HepG2 (cell line): ENCODE data around the gene LSM14B. TPM values are rescaled to one million over a fixed set of nuclear protein-coding genes. Genes with fewer than 3 reads are reported as not detected.

ENCODE experiments used
- ATAC-seq: fragments of 200-7000 bp; cut with Tn5 transposase; 3 replicates; pipeline ENCODE4 v1.9.1; 2020; ENCODE audit warnings: mild to moderate bottlenecking, moderate library complexity
- BruUV-seq: library from RNA; stranded (reverse); fragments of 400-500 nt; replicated peaks from 2 replicates; lab custom pipeline; 2021; lab: Mats Ljungman, UMichigan
- CTCF ChIA-PET: fragments of 300-600 bp; formaldehyde crosslinking; extraction: SDS; loops from one replicate; lab custom pipeline; 2021; ENCODE audit warnings: low total read pairs, inconsistent platforms, low intra/inter-chr PET ratio; lab: Yijun Ruan, JAX
- POLR2A ChIA-PET: fragments of 350-600 bp; sonication (Branson Sonifier 250); formaldehyde crosslinking; loops from one replicate; lab custom pipeline; 2020; ENCODE audit warnings: antibody characterized with exemption, inconsistent platforms; lab: Yijun Ruan, JAX
- DNase-seq: peaks from one replicate; pipeline ENCODE4 v3.0.0-alpha.2; 2015; ENCODE audit warnings: low spot score
- FAIRE-seq: peaks from 3 replicates; lab custom pipeline; 2011; peaks lifted over from hg19 to GRCh38; lab: Jason Lieb, UNC
- H2AFZ ChIP-seq: one replicate; pipeline ENCODE4 v1.6.1; 2011; ENCODE audit warnings: low read length, inconsistent platforms
- H3K27ac ChIP-seq: fragments of 300-600 bp; 3 replicates; pipeline ENCODE4 v1.8.0; 2011; ENCODE audit warnings: mixed run types, mild to moderate bottlenecking, mixed read lengths, low read length, inconsistent platforms; ENCODE audit not compliant: insufficient read depth; ENCODE audit errors: extremely low read length
- H3K27me3 ChIP-seq, 2 experiments: fragments of 200-600 bp in 1 of 2; 2 replicates in 1 of 2; 3 replicates in 1 of 2; pipeline versions ENCODE4 v1.6.0 to v1.8.0; 2011; ENCODE audit warnings: low read length in 2 of 2, mild to moderate bottlenecking in 2 of 2, moderate library complexity in 2 of 2, inconsistent platforms in 1 of 2; ENCODE audit not compliant: insufficient read depth in 2 of 2, control insufficient read depth in 1 of 2
- H3K36me3 ChIP-seq, 2 experiments: fragments of 200-600 bp in 1 of 2; replicated peaks in 1 of 2; 2 replicates in 1 of 2; 3 replicates in 1 of 2; pipeline versions ENCODE4 v1.5.1 to v1.8.0; 2011; ENCODE audit warnings: low read length in 2 of 2, inconsistent platforms in 1 of 2; ENCODE audit not compliant: insufficient read depth in 2 of 2, control insufficient read depth in 1 of 2
- H3K4me1 ChIP-seq: 2 replicates; pipeline ENCODE4 v1.5.1; 2012; ENCODE audit warnings: low read length, inconsistent platforms; ENCODE audit not compliant: insufficient read depth
- H3K4me2 ChIP-seq: 2 replicates; pipeline ENCODE4 v1.6.0; 2011; ENCODE audit warnings: low read depth, low read length, inconsistent platforms
- H3K4me3 ChIP-seq, 3 experiments: fragments of 200-600 bp in 1 of 3; sonication (generic), shearing (Covaris generic) in 1 of 3; replicated peaks in 1 of 3; 2 replicates each; pipeline ENCODE4 v1.5.1; 2011 to 2016; ENCODE audit warnings: low read length in 3 of 3, inconsistent platforms in 2 of 3, low read depth in 2 of 3, mild to moderate bottlenecking in 2 of 3, control low read depth in 1 of 3, mixed read lengths in 1 of 3; ENCODE audit not compliant: insufficient read depth in 1 of 3
- H3K79me2 ChIP-seq: one replicate; pipeline ENCODE4 v1.6.1; 2011; ENCODE audit warnings: low read length, inconsistent platforms; ENCODE audit not compliant: insufficient read depth
- H3K9ac ChIP-seq: 2 replicates; pipeline ENCODE4 v1.6.0; 2011; ENCODE audit warnings: mild to moderate bottlenecking, low read depth, low read length, inconsistent platforms; ENCODE audit not compliant: insufficient read depth
- H3K9me3 ChIP-seq: 2 replicates; pipeline ENCODE4 v1.5.1; 2012; ENCODE audit warnings: mild to moderate bottlenecking, low read length
- H4K20me1 ChIP-seq: 2 replicates; pipeline ENCODE4 v1.6.0; 2011; ENCODE audit warnings: inconsistent platforms, mild to moderate bottlenecking, low read length, moderate library complexity; ENCODE audit not compliant: insufficient read depth
- ADNP ChIP-seq: sonication (generic); formaldehyde crosslinking; IDR thresholded peaks from 2 replicates; pipeline ENCODE4 v1.4.0; 2020; ENCODE audit warnings: missing genetic modification reagents
- AGO2 ChIP-seq: fragments of 200-400 bp; formaldehyde crosslinking; optimal IDR thresholded peaks from 2 replicates; pipeline ENCODE3; 2017; ENCODE audit warnings: mild to moderate bottlenecking, low read depth, low read length, moderate library complexity
- JARID2 ChIP-seq: sonication (generic); formaldehyde crosslinking; IDR thresholded peaks from 2 replicates; pipeline ENCODE4 v1.8.1; 2023; ENCODE audit warnings: missing genetic modification reagents, inconsistent platforms; ENCODE audit not compliant: insufficient replicate concordance
- MTA1 ChIP-seq: sonication (generic); formaldehyde crosslinking; IDR thresholded peaks from 2 replicates; pipeline ENCODE4 v1.4.0; 2020; ENCODE audit warnings: missing genetic modification reagents, mild to moderate bottlenecking, borderline replicate concordance
- ZBTB40 ChIP-seq, 2 experiments: fragments of 450-650 bp in 1 of 2; sonication (generic) in 1 of 2; formaldehyde crosslinking in 1 of 2; IDR thresholded peaks; 2 replicates each; pipeline versions ENCODE4 v1.6.1 to v1.8.0; 2016 to 2022; ENCODE audit warnings: antibody characterized with exemption in 1 of 2, mild to moderate bottlenecking in 1 of 2, missing genetic modification reagents in 1 of 2
- ZC3H4 ChIP-seq: sonication (generic); formaldehyde crosslinking; IDR thresholded peaks from 2 replicates; pipeline ENCODE4 v1.4.0; 2020; ENCODE audit warnings: missing genetic modification reagents, borderline replicate concordance
- ZNF891 ChIP-seq: sonication (generic); formaldehyde crosslinking; IDR thresholded peaks from 2 replicates; pipeline ENCODE4 v1.5.0; 2020; ENCODE audit warnings: mild to moderate bottlenecking, missing genetic modification reagents
- WGBS: methylation state at CpG from one replicate; pipeline ENCODE4 v1.1.6; 2017; ENCODE audit warnings: low lambda C conversion rate; 5-methylcytosine and 5-hydroxymethylcytosine counted together
- in situ Hi-C: cut with HindIII; loops from 2 replicates; pipeline ENCODE4 v1.10.0; 2017; ENCODE audit warnings: low pct_unique_long_range_greater_than_20kb; ENCODE audit not compliant: extremely low pct_ligation_motif_present
- intact Hi-C: fragments of 100-400 bp; cut with micrococcal nuclease; formaldehyde crosslinking; loops from one replicate; pipeline ENCODE4 v1.10.0; 2022; ENCODE audit not compliant: unreplicated experiment
- polyA plus RNA-seq, 8 experiments: library from polyadenylated mRNA; depleted of rRNA in 3 of 8; stranded (reverse) in 7 of 8; unstranded in 1 of 8; fragments of >200 nt; fragmentation: Illumina TruSeq in 4 of 8; extraction: Trizol in 4 of 8; gene quantifications; 2 replicates each; pipeline versions ENCODE4 v1.2.1 to v1.2.3, GENCODE V29; 2011 to 2016; ENCODE audit warnings: low read depth in 4 of 8, missing spikeins in 1 of 8, mixed read lengths in 1 of 8; ENCODE audit not compliant: insufficient read depth in 1 of 8
- total RNA-seq, 5 experiments: library from RNA; depleted of rRNA; stranded (reverse); fragments of >200 nt; fragmentation: Illumina TruSeq; extraction: Trizol; gene quantifications; 2 replicates each; pipeline ENCODE4 v1.2.3, GENCODE V29; 2016; ENCODE audit warnings: low read depth in 1 of 5
- TF ChIP-seq, protein P1 (sequence below): sonication (generic); formaldehyde crosslinking; IDR thresholded peaks from 2 replicates; pipeline ENCODE4 v1.5.0; 2020; ENCODE audit warnings: missing genetic modification reagents, mild to moderate bottlenecking, borderline replicate concordance

Gene LSM14B
- total and polyA plus RNA-seq, 2 of the 13 experiments (the other 11 are each of a cell fraction or from before 2014, with no cell fraction given): 43.3 to 79.2 TPM

DNA sequence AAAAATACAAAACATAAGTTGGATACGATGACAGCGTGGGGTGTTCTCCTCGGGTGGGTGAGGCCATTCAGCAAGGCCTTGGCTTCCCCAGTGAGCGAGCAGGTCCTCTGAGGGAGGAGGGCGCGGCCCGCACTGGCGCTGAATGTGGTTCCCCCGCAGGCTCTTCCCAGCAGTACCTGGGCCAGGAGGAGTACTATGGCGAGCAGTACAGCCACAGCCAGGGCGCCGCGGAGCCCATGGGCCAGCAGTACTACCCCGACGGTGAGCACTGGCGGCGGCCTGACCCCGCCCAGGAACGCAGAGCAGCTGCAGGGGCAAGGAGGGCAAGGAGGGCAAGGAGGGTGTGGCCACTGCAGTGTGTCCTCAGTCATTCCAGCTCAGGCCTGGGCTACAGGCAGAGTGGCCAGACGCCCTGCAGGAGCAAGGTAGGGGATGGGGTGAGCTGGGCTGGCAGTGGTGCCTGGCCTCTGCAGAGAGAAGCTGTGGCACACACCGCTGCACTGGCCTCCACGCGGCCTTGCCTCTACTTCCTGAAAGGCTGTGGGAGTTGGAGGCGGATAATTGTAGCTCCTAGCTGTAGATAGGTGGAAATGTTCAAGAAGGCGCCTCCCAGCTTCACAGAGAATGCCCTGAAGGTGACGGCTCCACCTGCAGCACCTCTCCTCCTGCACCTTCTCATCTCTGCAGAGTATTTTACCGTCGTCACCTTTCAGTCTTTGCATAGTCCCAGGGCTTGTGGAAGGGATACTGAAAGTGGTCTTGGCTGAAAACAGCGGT, 41.9 kb downstream of the LSM14B start:
- no peaks in the 10 kb centered on the region for H3K9me3 ChIP-seq
- in situ Hi-C loops (no loop called here), intact Hi-C loops (no loop called here)
- no peaks in the 10 kb centered on the region for H3K27me3 ChIP-seq
- WGBS: 96% methylated on average over 27 of the region's 29 CpGs
- BruUV-seq: no TSS peak
- DNase-seq (no peak), FAIRE-seq (no peak), ATAC-seq (no peak; the same call in 2 of the 3 replicates)
- no peak overlapping the region for H3K4me3 ChIP-seq
- CTCF ChIA-PET: no interaction called here
- peak; percentile 68 for TF ChIP-seq AGO2
- TF ChIP-seq ZBTB40 (IDR thresholded peaks at IDR 0.05): no peak
- 0 out of 2 replicates have a peak, but pooled peaks have one; percentile 27 for TF ChIP-seq ZBTB40 (CRISPR knock-in tag; IDR thresholded peaks at IDR 0.05)
- TF ChIP-seq ZC3H4: no peak
- TF ChIP-seq, protein P1, sequence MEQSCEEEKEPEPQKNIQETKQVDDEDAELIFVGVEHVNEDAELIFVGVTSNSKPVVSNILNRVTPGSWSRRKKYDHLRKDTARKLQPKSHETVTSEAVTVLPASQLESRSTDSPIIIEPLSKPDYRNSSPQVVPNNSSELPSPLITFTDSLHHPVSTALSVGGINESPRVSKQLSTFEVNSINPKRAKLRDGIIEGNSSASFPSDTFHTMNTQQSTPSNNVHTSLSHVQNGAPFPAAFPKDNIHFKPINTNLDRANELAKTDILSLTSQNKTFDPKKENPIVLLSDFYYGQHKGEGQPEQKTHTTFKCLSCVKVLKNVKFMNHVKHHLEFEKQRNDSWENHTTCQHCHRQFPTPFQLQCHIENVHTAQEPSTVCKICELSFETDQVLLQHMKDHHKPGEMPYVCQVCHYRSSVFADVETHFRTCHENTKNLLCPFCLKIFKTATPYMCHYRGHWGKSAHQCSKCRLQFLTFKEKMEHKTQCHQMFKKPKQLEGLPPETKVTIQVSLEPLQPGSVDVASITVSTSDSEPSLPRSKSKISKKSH (CRISPR knock-in tag): 0 out of 2 replicates have a peak, but pooled peaks have one; percentile 50
- TF ChIP-seq JARID2: no peak
- peak; percentile 44; the same call in 1 of the 2 replicates for TF ChIP-seq ZNF891 (CRISPR knock-in tag)
- no peak for TF ChIP-seq ADNP (CRISPR knock-in tag)
- TF ChIP-seq MTA1 (CRISPR knock-in tag): 0 out of 2 replicates have a peak, but pooled peaks have one; percentile 53
- H2AFZ ChIP-seq: no peak overlapping the region
- peaks cover 8% of the 10 kb centered on the region for H3K79me2 ChIP-seq
- no peaks in the 10 kb centered on the region for H3K4me1 ChIP-seq
- no peaks in the 10 kb centered on the region for H4K20me1 ChIP-seq
- H3K9ac ChIP-seq: no peak overlapping the region
- H3K27ac ChIP-seq: no peak overlapping the region
- H3K36me3 ChIP-seq: peaks cover 71 to 86% of the 10 kb centered on the region in 2 experiments
- POLR2A ChIA-PET: no interaction called here
- H3K4me2 ChIP-seq: no peak overlapping the region
